Fibroblast of the conjunctiva (primary cell): ENCODE results near the gene EEF1AKMT4.
"Not testable (repeated sequence)": the region's sequence is repeated elsewhere in the genome, so short reads cannot be mapped to it uniquely, and the experiment has no call there.

ENCODE experiments used
- DNase-seq: peaks from one replicate; pipeline ENCODE4 v3.0.0-alpha.2; 2010; ENCODE audit warnings: low read depth

EEF1AKMT4 gene

DNA sequence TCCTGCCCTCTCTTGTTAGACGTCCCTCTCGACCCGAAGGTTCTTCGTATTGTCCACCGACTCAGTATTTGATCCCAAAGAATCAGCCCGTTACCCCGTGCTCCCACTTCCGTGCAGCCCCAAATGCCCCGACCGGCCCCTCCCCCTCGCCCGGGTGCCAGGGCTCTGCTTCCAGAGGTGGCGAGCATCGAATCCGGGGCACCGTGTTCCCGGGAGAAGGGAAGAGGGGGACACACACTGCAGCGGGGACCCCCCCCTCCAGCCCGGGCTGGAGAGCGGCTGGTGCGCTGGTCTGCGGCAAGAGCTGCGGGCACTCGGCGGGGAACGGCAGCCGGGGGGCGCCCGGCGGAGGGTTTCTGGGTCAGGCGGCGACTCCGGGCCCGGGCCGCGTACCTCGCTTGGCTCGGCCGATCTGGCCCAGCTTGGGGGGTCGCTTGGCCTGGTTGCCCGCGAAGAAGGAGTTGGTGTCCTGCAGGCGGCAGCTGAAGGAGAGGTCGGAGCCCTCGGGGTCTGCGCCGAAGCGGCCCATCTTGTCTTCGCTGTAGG lies 11.3 kb downstream of the EEF1AKMT4 start:
- DNase-seq, result no peak

DNA sequence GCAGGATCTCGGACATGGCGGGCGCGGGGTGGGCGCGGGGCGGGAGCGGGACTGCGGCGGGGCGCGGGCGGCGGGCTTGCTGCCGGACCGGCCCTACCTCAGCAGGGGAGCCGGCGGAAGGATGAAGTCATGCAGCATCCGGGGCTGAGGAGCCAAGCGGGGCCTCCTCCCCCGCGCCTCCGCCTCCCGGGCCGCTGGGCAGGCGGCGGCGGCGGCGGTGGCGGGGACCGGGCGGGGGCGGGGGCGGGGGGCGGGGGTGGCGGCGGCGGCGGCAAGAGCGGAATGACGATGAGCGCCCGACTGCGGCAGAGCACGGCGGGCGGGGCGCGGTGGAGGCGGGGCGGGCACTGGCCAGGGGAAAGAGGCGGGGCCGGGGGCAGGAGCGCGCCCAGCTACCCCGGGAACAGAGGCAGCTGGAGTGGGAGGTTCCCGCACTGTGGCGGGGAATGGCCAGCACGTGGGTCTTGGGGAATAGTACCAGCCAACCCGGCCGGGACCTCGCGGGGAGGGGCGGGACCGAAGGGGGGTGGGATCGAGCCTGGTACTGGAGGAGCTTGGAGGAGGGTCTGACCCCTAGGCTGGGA lies 11.9 kb downstream of the EEF1AKMT4 start, which contains the start of gene CAMK2N2:
TSS of gene CAMK2N2 (minus strand) at position 284 of the 584 bp plus-strand sequence. CDS start at position 16, 268 bp downstream.
- no peak for DNase-seq

DNA sequence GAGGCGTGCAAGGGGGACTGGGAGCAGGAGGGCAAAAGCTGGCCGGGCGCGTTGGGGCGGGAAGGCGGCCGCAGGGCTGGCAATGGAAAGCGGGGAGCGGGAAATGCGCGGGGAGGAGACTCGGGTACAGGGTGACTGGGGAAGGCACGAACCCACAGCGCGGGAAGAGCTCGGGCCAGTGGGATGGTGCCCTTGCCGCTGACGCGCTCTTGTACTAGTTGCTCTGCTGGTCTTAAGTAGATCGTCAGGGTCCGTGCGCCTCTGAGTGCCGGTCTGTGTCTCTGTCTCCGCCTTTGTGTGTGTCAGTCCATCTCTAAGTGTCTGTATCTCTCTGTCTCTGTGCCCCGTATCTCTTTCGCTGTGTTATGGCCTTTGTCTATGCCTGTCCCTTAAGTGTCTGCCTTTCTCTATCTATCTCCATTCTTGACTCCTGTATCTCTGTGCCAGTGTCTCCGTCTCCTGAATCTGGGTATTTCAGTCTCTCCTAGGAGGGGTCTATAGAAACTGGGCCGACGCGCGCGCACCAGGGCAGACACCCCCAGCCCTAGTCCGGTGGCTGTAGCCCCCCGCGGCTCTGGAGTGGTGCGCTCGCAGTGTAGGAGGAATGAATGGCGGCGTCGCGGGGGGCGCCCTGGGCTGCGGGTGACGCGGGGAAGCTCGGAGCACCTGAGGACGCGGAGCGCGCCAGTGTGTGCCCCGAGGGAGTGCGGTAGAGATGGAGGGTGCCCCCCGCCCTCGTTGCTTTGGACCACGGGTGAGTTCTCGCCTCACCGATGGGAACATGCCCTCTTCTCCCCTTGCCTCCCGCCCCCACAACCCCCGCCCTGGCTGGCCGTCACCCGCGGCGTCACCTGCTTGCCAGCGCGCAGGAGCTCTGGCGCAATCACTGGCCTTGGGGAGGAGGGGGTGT lies 12.6 kb downstream of the EEF1AKMT4 start:
- no peak for DNase-seq

DNA sequence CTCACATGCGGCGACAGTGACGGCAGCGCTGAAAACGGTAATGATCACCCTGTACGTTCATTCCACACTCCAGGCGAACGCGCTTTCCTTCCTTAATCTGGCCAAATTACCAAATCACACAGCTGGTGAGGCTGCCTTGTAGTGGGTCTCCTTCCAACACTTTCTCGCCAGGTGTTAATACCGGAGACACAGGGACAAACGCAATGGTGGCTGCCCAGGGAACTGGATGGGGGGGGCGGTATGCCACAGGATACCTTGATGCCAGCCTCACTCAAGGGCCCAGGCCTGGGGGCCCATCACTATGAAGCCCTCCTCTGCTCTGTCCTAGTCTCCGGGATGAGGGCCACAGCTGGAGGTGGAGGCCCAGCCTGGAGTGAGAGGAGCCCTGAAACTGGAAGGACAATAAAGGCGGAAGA lies 13.3 kb downstream of the EEF1AKMT4 start:
- DNase-seq, result no peak

DNA sequence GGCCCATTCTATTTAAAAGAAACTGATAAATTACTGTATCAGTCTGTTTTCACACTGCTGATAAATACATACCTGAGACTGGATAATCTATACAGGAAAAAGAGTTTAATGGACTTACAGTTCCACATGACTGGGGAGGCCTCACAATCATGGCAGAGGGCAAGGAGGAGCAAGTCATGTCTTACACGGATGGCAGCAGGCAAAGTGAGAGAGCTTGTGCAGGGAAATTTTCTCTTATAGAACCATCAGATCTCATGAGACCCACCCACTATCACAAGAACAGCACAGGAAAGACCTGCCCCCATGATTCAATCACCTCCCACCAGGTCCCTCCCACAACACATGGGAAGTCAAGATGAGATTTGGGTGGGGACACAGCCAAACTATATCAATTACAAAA lies 17.8 kb downstream of the EEF1AKMT4 start:
- DNase-seq, result not testable (repeated sequence)

DNA sequence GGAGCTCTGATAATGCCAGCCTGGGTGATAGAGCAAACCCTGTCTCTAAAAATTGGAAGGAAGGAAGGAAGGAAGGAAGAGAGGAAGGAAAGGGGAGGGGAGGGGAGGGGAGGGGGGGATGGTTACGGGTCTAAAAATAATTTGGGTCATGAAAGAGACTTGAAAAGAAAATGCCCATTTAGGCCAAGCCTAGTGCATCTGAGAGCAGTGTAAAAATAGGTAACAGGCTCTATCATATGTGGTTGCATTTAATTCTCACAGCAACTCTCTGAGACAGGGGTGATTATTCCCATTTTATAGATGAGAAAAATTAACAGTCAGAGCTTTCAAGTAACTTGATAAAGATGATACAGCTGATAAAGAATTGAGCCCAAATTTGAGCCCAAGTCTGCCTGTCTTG lies 22.8 kb downstream of the EEF1AKMT4 start:
- DNase-seq, result no peak

DNA sequence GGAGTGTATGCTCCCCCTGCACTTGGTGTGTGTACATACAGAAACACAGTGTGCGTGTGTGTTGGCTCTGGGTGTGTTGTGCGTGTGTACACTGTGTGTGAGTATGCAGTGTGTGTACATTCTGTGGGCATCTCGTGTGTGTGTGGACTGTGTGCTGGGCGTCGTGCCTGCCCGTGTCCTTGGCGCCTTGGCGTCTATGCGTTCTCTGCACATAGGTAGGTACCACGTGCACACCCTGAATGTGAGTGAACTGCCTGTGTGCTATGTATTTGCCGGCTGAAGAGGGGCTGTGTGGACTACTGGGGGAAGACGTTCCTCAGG lies 25.9 kb downstream of the EEF1AKMT4 start:
- no peak for DNase-seq

DNA sequence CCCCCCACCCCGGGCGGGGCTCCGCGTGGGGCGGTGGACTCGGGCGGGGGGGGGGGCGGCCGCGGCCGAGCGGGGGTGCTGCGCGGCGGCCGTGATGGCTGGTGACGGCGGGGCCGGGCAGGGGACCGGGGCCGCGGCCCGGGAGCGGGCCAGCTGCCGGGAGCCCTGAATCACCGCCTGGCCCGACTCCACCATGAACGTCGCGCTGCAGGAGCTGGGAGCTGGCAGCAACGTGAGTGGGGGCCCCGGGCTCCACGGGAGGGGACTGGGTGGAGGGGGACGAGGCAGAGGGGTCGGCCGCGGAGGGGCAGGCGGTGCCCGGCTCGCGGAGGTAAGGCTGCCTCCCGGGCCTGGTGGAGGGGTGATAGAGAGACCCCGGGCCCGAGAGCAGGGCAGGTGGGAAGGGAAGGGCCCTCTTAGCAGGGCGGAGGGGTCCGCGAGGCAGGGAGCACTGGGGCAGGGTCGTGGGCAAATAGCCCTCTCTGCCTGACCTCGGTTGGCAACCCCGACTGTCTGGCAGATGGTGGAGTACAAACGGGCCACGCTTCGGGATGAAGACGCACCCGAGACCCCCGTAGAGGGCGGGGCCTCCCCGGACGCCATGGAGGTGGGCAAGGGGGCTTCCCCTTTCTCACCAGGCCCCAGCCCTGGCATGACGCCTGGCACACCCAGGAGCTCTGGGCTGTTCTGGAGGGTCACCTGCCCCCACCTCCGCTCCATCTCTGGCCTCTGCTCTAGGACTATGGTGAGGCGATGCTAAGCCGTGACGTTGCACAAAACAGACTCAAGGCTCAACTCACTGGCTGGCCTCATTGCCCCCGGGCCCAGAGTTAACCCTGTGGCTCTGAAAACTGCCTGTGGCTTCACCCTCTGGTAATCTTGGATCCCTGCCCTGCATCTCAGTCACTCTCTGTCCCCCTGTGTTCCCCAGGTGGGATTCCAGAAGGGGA lies 26.8 kb downstream of the EEF1AKMT4 start, which contains the start of gene ECE2:
TSS of gene ECE2 (plus strand) at position 62 of the 950 bp plus-strand sequence. CDS start at position 194, 132 bp downstream.
- DNase-seq, result no peak

DNA sequence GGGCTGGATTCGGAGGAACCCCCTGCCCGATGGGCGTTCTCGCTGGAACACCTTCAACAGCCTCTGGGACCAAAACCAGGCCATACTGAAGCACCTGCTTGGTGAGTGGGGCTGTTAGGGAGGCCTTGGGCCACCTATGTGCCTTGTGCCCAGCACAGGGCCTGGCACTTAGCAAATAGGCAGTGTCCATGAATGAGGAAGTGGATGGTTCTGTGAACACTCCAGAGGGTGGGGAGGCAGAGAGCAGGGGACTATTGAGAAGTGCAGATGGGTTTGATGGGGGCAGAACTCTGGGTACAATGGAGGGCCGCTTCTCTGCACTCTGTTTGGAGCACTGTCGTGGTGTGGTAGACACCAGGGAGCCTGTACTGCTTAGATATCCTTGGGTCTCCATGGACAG lies 27.9 kb downstream of the EEF1AKMT4 start:
- no peak for DNase-seq

DNA sequence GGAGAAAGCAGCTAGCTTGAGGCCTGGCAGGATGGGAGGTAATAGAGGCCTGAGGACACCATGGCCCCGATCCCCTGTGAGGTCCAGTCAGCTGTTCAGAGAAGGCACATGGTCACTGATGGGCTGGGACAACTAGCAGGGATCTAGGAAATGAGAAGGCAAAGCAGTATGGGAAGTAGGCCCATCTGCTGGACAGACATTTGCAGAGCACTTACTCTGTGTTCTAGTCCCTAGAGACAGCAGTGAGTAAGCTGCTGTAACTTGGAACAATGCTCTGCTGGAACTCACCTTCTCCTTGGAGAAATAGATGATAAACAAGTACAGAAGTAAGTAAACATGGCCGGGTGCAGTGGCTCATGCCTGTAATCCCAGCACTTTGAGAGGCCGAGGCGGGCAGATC lies 33.5 kb downstream of the EEF1AKMT4 start:
- no peak for DNase-seq

DNA sequence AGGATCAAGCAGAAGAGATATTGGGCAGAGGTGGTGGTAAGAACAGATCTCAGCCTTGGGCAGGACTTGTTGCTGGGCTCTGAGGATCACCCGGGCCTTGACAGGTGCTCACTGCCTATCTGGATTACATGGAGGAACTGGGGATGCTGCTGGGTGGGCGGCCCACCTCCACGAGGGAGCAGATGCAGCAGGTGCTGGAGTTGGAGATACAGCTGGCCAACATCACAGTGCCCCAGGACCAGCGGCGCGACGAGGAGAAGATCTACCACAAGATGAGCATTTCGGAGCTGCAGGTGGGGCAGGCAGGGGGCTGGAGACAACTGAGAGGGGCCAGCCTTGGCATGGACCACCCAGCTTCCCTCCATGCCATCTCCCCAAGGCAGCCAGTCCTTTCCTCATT lies 34.2 kb downstream of the EEF1AKMT4 start:
- DNase-seq, result no peak

DNA sequence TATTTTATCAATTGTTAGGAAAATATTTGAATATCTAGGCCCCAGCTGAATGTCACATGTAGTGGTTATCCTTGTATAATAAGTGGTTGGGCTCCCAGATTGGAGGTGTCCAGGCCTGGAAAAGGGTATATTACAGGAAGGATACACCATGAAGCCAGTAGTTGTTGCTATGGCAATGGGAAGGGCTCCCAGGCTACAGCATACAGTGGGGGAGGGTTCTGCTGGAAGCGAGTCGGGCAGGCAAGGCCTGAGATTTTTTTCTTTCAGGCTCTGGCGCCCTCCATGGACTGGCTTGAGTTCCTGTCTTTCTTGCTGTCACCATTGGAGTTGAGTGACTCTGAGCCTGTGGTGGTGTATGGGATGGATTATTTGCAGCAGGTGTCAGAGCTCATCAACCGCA lies 35.2 kb downstream of the EEF1AKMT4 start:
- peak; percentile 46 for DNase-seq

DNA sequence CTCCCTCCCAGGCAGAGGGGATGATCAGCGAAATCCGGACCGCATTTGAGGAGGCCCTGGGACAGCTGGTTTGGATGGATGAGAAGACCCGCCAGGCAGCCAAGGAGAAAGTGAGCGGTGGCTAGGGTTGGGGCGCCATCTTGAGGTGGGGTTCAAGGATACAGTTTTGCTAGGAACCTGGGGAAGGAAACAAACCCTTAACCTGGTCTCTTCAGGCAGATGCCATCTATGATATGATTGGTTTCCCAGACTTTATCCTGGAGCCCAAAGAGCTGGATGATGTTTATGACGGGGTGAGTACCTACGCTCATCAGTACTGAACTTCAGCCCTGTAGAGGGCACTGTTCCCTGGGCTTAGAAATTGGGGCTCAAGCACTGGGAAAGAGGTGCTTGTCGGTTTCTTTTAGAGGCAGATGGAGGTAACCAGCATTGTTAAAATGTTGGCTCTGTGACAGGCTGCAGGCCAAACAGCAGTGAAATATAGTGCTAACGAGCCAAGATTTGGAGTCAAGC lies 40.0 kb downstream of the EEF1AKMT4 start:
- DNase-seq, result no peak

DNA sequence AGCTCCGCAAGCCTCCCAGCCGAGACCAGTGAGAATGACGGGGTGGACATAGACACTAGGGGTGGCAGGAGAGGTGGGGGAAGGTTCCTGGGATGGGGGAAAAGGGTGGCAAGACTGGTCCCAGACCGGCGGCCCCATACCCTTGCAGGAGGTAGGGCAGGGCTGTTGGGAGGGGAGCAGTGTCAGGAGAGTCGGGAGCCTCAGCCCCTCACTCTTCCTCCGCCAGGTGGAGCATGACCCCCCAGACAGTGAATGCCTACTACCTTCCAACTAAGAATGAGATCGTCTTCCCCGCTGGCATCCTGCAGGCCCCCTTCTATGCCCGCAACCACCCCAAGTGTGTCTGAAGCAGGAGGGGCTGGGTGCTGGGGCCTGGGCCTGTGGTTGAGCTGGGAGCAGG lies 40.9 kb downstream of the EEF1AKMT4 start:
- DNase-seq, result no peak

DNA sequence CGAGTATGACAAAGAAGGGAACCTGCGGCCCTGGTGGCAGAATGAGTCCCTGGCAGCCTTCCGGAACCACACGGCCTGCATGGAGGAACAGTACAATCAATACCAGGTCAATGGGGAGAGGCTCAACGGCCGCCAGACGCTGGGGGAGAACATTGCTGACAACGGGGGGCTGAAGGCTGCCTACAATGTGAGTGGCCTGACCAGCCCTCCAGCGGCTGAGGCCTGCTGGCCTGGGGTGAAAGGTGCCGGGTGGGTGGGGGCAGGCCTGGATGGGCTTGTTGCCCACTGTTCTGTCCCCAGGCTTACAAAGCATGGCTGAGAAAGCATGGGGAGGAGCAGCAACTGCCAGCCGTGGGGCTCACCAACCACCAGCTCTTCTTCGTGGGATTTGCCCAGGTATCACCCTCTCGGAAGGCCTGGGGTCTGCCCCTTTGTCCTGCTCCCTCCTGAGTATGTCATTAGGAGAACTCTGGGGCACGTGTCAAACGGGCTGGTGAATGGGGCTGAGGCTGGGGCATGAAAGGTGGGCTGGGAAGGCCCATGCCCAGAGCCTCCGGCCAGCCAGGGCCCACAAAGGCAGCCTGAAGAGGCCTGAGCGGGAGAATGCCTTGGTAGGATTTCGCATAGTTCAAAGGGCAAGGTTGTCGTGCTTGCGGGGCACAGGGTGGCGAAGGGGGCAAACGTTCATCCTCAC lies 41.7 kb downstream of the EEF1AKMT4 start:
- DNase-seq, result no peak

DNA sequence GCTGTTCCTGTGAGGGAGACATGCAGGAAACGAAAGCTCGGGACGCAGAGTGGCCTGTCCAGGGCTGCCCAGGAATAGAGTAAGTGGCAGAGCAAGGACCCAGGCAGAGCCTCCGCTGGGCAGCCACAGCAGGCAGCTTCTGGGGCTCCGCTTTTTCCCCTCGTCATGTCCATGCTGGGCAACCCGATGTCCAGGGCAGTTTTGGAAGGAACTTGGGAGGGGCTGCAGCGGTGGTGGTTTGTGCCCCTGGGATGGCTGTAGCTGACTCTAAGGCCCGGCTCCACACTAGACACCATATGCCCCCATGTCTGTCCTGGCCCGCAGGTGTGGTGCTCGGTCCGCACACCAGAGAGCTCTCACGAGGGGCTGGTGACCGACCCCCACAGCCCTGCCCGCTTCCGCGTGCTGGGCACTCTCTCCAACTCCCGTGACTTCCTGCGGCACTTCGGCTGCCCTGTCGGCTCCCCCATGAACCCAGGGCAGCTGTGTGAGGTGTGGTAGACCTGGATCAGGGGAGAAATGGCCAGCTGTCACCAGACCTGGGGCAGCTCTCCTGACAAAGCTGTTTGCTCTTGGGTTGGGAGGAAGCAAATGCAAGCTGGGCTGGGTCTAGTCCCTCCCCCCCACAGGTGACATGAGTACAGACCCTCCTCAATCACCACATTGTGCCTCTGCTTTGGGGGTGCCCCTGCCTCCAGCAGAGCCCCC lies 42.4 kb downstream of the EEF1AKMT4 start:
- no peak for DNase-seq

DNA sequence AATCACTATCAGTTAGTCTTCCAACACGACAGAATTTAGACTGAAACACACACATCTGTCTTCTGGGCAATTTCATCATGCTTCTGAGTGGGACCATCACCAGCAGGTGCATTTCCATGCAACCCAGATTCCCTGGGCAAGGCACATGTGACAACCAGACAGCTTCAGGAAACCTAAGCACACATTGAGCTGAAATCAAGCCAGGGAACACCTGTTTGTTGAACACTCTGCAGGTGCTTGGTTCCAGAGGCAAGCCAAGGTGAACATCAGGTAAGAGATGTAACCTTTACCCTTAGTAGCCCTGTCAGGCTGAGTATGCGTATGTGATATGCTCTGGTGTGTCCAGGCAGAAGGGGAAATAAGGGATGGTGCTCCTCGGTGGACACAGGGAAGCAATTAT lies 46.3 kb downstream of the EEF1AKMT4 start:
- DNase-seq, result no peak

DNA sequence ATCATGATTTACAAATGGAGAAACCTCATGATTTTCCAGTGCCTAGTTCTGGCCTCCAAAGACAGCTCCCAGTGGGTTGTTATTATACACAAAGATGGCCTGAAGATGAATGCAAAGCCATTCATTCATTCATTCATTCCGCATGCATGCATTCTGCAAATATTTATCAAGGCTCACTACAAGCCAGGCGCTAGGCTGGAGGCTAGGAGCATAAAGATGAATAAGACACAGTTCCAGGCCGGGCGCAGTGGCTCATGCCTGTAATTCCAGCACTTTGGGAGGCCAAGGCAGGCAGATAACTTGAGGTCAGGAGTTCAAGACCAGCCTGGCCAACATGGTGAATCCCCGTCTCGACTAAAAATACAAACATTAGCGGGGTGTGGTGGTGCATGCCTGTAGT lies 47.1 kb downstream of the EEF1AKMT4 start:
- DNase-seq, result no peak

DNA sequence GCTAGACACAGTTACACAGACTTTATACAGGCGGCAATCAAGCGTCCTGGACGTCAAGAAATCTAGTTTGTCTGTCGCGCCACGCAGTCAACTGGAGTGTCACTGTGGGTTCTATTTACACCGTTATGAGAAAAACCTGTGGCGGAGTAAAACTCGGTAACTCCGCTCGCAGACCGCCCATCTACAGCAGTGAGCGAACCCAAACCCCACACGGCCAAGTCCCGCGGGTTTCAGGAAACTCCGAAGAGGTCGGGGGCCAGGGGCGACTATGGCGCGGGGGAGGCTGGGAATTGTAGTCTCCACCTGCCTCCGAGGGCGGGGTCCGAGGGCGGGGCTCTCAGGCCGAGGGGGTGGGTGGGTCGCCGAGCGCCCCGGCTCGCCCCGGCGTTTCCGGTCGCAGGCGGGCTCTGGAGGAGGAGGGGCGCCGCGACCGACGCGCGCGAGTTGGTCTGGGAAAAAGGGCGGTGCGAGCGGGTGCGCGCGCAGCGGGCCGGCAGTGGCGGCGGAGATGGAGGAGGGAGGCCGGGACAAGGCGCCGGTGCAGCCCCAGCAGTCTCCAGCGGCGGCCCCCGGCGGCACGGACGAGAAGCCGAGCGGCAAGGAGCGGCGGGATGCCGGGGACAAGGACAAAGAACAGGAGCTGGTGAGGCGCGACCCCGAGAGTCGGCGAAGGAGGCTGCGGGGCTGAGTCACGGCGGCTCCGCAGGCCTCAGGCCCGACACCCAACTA lies 49.5 kb downstream of the EEF1AKMT4 start, which contains the start of gene PSMD2:
TSS of gene PSMD2 (plus strand) at position 483 of the 729 bp plus-strand sequence. CDS start at position 509, 26 bp downstream.
- peak; percentile 90 for DNase-seq
